Suprapubic skin (tissue), 3 donors: ENCODE results near the gene TEX54.

Source experiments
- CTCF ChIP-seq, 2 donors: fragments of 200-600 bp in 1 of 2; fragments of 450-650 bp in 1 of 2; sonication (generic) in 1 of 2; IDR thresholded peaks; one replicate each; pipeline ENCODE4 v1.5.1; 2016 to 2019; ENCODE audit warnings: antibody characterized with exemption in 2 of 2, mild to moderate bottlenecking in 1 of 2, moderate library complexity in 1 of 2
- POLR2A ChIP-seq, 2 donors: fragments of 450-650 bp; IDR thresholded peaks; one replicate each; pipeline ENCODE4 v1.6.1; 2017; ENCODE audit warnings: antibody characterized with exemption in 2 of 2, mild to moderate bottlenecking in 2 of 2, moderate library complexity in 2 of 2

- peak; percentile 99 to 100 for TF ChIP-seq POLR2A (IDR thresholded peaks at IDR 0.05)
- TF ChIP-seq CTCF (IDR thresholded peaks at IDR 0.05), result no peak
Measured at GRCh38 chr11:62841361-62842170, 8.9 kb upstream of the TEX54 start.
